Fibroblast of mammary gland (primary cell): ENCODE data around the gene PHKB.

Experiments
- DNase-seq: peaks from one replicate; pipeline ENCODE4 v3.0.0-alpha.2; 2010; ENCODE audit warnings: low read depth
- H3K4me3 ChIP-seq: 2 replicates; pipeline ENCODE4 v1.5.1; 2011; ENCODE audit warnings: low read depth, mild to moderate bottlenecking, low read length, moderate library complexity; ENCODE audit not compliant: control insufficient read depth
- TF ChIP-seq, protein P1 (sequence below): conservative IDR thresholded peaks from 2 replicates; pipeline ENCODE4 v1.5.1; 2011; ENCODE audit warnings: low read depth, low read length, inconsistent platforms; ENCODE audit not compliant: control insufficient read depth, insufficient read depth

Gene PHKB

DNA sequence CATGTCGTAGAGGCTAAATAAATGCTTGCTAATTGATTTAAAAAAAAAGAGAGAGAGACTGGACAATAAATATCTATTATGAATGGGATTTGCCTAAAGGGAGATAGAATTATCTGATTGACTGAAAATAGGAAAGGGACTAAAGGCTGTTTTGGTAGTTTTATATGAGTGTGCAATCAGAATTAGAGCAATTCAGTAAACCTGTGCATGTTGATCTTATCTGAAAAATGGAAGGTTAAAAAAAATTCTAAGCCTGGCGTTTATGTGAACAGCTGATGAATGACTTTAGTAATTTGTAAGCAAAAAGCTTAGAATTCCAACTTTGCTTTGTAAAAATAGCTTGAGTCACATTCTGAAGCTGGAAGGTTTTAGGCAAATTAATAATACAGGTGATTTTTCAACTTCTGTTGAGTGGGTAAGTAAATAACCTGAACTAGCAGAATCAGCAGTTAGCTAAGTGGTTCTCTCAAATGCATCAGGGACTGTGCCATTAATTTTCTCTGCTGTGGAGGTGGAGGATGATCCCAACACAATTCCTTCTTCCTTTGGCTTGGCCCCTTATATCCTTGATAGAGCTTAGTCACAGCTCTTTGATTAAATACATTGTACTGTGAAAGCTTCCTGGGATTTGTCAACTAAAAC, 254.4 kb downstream of the PHKB start:
- DNase-seq = no peak
- no peak overlapping the region for H3K4me3 ChIP-seq
- TF ChIP-seq, protein P1, sequence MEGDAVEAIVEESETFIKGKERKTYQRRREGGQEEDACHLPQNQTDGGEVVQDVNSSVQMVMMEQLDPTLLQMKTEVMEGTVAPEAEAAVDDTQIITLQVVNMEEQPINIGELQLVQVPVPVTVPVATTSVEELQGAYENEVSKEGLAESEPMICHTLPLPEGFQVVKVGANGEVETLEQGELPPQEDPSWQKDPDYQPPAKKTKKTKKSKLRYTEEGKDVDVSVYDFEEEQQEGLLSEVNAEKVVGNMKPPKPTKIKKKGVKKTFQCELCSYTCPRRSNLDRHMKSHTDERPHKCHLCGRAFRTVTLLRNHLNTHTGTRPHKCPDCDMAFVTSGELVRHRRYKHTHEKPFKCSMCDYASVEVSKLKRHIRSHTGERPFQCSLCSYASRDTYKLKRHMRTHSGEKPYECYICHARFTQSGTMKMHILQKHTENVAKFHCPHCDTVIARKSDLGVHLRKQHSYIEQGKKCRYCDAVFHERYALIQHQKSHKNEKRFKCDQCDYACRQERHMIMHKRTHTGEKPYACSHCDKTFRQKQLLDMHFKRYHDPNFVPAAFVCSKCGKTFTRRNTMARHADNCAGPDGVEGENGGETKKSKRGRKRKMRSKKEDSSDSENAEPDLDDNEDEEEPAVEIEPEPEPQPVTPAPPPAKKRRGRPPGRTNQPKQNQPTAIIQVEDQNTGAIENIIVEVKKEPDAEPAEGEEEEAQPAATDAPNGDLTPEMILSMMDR = no peak

DNA sequence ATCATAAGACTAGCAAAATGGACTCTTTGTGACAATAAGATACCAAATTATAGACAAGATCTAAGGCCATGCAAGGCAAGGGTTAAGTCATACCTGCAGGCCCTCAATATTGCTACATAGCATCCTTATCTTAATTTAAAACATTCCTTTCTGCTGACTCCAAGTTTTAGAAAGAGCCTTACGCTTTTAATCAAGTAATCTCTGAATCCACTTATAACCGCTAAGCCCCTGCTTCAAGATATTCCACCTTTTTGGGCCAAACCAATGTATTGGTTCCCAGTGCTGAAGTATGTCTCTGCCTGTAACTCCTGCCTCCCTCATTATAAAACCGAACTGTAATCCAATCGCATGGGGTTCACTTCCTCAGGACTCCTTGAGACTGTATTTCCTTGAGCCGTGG, 255.4 kb downstream of the PHKB start:
- H3K4me3 ChIP-seq = no peak overlapping the region
- no peak for DNase-seq
- TF ChIP-seq, protein P1 = no peak

DNA sequence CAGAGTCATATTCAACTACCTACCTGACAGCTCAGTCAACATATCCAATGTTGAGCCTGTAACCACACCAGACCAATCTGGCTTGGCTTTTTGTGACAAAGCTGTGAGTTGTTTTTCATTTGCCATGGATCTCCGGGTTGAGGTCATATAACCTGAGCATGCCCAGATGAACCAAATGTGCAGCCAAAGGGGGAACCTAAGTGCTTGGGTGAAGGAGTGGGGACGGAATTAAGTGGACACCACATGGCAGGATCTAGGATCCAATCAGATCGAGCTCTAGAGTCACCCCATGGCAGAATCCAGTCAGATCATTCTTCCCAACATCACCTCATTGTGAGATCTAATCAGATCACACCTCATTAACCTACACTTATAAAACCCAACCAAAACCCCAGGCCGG, 258.6 kb downstream of the PHKB start:
- no peak overlapping the region for H3K4me3 ChIP-seq
- no peak for DNase-seq

DNA sequence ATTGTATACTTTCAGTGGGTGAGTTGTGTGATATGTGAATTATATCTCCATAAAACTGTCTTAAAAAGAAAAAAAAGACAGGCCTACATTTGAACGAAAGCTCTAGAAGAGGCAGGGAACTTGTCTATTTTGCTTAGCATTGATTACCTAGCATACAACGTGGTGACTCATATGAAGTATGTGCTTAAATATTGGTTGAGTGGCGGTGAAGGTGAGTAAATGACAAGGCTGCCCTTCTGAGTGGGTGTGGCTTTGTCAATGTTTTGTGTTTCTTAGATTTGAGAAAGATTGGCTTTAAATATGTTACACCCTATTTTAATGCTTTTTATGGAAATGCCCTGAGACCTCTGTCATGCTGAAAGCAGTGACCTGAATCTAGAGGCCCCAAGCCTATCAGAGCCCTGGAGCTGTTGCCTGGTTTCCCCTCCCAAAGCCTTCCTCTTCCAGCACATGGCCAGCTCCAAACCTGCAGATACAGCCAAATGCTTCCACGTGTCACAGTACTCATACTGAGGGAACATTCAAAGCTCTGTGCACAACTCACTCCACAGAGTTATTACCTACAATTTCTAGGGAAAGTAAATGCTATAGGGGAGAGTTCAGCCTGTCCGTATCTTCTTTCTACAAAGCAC, 260.0 kb downstream of the PHKB start:
- DNase-seq = no peak
- H3K4me3 ChIP-seq = no peak overlapping the region
- TF ChIP-seq, protein P1 = no peak

More for the DNA sequence above, 258.6 kb downstream of the PHKB start:
- TF ChIP-seq, protein P1 = no peak

DNA sequence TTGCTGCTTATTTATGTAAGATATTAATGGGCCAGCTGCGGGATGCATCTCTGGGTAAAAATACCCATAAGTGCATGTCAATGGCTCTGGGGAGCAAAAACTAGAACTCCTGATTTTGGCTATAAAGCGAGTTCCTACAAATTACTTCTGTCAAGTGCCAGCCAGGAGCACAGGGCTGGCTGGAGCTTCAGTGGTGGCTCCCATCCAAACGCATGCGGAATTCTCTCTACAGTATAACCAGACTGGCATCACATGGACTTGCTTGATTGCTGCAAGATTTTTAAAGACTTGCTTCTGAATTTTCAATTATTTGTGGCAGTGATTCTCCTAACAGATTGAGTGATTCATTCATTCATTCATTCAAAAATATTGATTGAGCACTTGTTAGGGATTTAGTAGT, 260.9 kb downstream of the PHKB start:
- TF ChIP-seq, protein P1 = no peak
- H3K4me3 ChIP-seq = no peak overlapping the region
- no peak for DNase-seq

DNA sequence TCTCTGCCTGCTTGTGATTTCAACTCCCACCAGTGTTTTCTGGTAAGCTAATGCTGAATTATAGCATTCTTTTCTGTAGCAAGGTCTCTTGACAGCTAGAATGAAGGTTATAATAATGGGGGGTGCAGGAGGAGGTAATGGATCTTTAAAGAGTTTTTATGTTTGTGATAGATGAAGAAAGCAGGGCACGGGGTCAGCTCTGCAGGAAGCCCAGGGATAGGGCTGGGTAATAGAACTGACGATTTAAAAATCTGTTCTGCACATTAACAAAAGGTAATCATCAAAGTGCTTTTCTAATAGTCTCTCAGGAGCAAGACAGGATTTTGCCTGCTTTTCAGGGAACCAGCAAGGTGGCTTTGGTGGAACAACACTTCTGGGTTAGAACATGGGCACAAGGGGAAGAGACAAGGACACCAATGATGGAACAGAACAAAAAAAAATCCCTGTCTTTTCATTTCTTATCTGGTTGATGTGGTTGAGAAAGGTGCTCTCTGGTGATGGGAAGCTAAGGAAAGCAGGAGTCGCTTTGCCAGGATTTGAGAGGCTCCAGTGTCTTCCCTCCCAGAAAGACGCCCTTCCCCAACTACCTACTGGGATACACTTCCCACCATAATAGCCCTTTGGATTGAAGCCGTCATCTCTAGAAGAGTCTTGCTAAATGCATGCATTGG, 263.1 kb downstream of the PHKB start:
- H3K4me3 ChIP-seq = no peak overlapping the region
- TF ChIP-seq, protein P1 = no peak
- DNase-seq = no peak
